GM12875 (cell line): ENCODE data around the gene KRTAP1-1.

ENCODE experiments used
- H3K4me3 ChIP-seq: one replicate; pipeline ENCODE4 v1.5.1; 2011; ENCODE audit warnings: low read depth, low read length, control low read depth
- CTCF ChIP-seq: IDR thresholded peaks from 2 replicates; pipeline ENCODE4 v1.5.1; 2011; ENCODE audit warnings: low read depth, mild to moderate bottlenecking, control low read depth, inconsistent platforms, low read length, moderate library complexity, borderline replicate concordance; ENCODE audit not compliant: insufficient read depth

The KRTAP1-1 gene

DNA sequence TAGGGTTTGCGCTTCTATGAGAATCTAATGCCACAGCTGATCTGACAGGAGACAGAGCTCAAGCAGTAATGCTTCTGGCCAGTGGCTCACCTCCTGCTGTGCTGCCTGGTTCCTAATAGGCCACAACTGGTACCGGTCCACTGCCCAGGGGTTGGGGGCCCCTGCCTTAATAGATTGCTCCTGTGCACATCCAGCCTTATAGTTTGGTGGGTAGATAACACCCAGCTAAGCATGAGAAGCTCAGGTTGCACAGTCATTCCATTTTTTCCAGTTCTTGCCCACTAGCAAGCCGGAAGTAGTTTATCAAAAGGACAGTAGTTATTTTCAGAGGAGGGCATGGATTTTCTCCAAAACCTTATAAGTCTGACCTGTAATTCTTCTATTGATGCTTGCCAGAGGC is 21.8 kb downstream of the KRTAP1-1 start:
- TF ChIP-seq CTCF: no peak
- no peak overlapping the region for H3K4me3 ChIP-seq

DNA sequence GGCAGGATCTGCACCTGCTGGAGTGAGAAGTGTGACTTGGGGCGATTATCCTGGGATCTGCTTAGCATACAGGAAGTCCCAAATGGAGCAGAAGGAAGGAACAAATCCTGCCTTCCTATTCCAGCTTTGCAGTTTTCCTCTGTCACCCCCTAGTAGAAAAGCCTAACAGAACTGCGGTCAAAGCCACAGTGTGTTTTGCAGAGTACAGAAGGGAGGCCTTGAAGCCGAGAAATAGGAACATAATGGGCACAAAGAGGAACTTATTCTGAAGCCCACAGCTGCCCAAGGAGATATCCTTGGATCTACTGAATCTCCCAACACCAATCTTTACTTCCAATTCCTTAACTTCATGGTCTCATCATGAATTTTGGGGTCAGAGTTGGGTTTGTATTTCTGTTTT is 22.7 kb downstream of the KRTAP1-1 start:
- no peak for TF ChIP-seq CTCF
- no peak overlapping the region for H3K4me3 ChIP-seq

DNA sequence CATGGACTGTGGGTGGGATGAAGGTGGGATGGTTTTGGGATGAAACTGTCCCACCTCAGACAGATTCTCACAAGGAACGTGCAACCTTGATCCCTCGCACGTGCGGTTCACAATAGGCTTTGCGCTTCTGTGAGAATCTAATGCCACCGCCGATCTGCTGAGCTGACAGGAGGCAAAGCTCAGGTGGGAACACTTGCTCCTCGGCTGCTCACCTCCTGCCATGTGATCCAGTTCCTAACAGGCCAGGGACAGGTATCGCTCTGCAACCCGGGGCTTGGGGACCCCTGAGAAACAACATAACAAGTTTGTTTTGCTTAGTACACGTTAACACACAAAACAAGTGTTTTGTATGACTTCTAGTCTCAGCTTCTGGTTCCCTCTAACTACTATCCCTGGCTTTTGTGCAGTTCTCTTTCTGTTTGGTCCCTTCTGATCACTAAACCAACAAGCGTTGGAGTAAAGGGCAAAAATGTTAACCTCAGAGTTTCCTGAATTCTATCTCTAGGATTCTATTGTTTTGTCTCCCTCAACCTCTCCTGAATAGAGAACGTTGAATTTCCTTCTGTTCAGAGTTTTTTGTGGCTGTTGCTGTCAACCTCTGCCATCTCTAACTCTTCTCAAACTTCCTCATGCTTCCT is 24.6 kb downstream of the KRTAP1-1 start:
- TF ChIP-seq CTCF: no peak
- no peak overlapping the region for H3K4me3 ChIP-seq

DNA sequence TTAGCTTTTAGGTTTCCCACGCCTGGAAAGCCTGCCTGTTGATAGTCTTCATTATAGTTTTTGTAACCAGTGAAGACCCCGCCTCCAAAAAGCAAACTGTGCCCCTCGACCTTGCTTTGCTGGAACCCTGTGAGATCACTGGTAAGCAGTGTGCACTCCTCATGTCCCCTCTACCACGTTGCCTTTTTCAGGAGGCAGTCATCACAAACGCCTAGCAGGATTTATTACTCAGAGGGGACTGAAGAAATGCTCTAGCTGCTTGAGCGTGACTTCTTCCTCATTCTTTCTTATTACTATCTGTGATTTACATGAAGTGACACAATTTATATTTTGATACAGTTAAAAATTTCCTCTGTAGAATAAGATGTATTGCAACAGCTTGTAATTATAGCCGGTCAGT is 25.8 kb downstream of the KRTAP1-1 start:
- TF ChIP-seq CTCF: no peak
- no peak overlapping the region for H3K4me3 ChIP-seq

DNA sequence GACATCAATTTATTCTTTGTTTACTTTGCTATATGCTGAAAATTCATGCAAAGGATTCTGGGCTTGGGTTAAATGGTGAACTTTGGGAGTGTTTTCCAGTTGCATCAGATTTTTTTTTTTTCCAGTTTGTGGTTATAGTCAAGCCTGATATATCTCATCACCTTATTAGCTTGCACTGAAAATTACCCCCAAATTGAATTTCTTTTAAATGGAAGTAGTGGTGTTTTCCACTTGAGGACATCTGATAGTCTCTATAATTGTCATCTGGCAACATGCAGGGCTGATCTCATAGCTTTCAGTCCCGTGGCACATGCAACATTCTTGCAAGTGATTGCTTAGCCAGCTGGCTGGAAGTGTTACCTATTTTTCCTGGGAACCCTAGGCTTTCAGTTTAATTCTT is 27.6 kb downstream of the KRTAP1-1 start:
- no peak for TF ChIP-seq CTCF
- no peak overlapping the region for H3K4me3 ChIP-seq

- no peak for TF ChIP-seq CTCF
- no peak overlapping the region for H3K4me3 ChIP-seq
Observed at GRCh38 chr17:41013181-41013580, 28.1 kb downstream of the KRTAP1-1 start.

DNA sequence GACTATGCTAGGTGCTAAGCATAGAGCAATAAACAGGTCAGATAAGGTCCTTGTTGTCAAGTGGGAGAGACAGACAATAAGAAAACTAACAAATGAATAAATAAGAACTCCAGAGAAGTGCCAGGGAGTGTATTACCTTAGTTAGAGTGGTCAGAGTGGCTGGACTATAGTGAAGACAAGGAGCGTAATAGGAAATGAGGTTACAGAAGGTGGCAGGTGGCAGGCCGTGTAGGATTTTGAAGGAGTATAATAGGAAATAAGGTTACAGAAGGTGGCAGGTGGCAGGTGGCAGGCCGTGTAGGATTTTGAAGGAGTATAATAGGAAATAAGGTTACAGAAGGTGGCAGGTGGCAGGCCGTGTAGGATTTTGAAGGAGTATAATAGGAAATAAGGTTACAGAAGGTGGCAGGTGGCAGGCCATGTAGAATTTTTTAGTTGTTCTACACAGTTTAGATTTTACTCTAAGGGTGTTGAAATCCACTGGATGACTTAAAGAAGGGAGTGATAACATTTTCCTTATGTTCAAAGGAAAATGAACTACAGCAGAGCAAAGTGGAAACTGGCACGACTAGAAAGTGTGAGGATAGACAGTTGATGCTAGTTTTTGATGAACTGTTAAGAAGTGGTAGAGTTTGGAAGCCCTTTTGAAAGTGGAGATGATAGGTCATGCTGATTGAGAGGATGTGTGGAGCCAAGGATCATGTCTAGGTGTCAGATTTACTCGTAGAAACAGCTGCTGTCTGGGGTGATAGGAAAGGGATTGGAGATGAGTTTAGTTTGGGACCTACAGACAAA is 28.7 kb downstream of the KRTAP1-1 start:
- no peak for TF ChIP-seq CTCF
- H3K4me3 ChIP-seq: no peak overlapping the region
